GM18520 (cell line): ENCODE data around the gene VARS2.
"Not testable (repeated sequence)": the region's sequence is repeated elsewhere in the genome, so short reads cannot be mapped to it uniquely, and the experiment has no call there.

Experiments
- ATAC-seq: cut with Tn5 transposase; IDR thresholded peaks from one replicate; pipeline ENCODE4 v1.9.1; 2021; ENCODE audit not compliant: unreplicated experiment

Gene VARS2

DNA sequence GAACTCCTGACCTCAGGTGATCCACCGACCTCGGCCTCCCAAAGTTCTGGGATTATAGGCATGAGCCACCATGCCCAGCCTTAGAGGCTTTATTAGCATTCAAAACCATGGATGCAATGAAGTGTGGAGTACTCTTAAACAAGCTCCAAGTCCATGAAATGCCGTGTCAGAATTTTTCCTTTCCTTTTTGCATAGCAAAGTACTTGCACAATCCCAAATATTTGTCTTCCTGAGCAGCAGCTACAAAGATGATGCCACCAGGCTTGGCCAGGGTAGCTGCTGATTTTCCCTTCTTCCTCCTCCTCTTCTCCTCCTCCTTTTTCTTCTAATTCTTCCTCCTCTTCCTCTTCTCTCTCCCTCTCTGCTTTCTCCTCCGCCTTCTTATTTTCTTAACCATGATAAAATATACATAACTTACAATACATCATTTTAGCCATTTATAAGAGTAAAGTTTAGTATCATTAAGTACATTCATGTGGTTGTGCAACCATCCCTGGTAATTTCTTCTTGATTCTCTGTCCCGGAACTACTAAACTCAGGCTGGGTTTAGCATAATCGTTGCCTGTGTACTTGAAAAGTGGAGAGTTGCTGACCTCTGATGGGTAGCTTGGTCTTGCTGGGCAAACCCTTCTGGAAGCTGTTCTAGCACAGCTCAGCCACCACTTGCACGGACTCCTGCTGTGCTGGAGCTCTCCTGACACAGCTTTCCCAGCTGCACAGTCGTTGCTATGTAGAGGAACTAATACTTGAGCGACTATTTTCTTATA lies 47.1 kb downstream of the VARS2 start:
- ATAC-seq, result no peak

DNA sequence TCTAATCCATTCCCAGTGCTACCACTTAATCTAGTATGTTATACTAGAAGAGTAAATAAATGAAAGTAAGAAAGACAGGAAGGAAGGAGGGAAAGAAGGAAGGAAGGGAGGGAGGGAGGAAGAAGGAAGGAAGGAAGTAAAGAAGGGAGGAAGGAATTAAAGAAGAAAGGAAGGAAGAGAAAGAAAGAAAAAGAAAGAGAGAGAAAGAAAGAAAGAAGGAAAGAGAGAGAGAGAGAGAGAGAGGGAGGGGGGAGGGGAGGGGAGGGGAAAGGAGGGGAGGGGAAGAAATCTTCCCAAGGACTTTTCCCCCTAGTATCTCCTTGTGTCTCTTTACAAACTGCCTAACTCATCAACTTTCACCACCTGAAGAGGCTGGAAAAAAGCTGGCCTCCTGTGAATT lies 48.7 kb downstream of the VARS2 start:
- no peak for ATAC-seq

DNA sequence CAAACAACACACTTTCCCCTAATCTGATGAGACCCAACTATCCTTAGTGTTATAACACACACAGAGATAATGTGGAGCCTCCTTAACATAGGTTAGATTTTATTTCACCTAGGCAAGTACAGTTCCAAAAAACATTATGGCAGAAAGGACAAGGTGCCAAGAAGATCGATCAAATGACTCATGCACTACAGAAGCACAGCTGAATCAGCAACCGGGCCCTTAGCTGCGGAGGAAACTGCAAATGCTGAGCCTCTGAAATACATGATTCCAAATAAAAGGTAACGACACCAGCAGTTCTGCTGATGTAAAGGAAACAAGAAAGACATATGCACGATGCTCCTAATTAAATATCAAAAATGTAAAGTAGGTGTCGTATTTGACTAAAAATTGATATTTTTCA lies 49.6 kb downstream of the VARS2 start:
- ATAC-seq, result no peak

DNA sequence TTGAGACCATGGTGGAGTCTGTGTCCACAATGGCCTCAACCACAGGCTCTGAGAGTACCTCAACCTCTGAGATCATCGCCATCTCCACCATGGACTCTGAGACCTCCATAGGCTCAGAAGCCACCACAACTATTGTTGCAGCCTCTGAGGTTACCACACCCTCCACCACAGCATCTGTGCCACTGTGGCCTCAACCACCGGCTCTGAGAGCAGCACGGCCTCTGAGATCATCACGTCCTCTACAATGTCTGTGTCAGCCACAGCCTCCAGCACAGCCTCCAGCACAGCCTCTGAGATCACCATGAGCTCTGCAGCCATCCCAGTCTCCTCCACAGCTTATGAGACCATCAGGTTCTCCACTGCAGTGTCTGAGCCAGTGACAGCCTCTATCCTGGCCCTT lies 50.0 kb downstream of the VARS2 start:
- ATAC-seq, result no peak

DNA sequence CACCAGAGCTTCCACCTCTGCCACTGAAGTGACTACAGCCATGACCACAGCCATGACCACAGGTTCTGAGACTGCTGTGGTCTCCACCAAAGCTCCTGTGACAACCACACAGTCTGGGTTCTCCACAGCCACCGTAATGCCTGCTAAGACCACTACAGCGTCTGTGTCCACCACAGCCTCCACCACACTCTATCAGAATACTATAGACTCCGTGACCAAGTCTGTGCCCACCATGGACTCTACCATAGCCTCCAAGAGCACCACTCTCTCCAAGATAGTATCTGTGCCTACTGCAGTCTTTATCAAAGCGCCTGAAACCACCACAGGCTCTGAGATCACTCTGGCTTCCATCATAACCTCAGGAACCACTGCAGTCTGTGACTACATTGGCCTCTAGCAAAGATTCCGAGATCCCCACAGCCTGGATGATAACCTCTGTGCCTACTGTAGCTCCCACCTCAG lies 51.1 kb downstream of the VARS2 start:
- ATAC-seq, result no peak

DNA sequence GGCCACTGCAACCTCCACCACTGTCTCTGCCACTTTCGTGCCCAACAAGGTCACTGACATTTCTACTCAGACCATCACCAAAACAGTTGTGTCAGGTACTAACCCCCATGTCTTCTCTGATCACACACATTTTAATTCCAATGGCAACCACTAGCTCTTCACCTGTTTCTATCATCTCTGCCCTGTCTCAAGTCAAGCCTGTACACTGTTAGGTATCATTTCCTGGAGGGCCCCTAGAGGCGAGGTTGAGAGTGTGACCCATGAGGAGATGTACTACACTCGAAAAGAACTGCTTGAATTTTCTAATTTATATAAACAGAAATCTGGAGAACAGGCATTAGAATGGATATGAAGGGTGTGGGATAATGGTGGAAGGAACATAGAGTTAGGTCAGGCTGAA lies 52.1 kb downstream of the VARS2 start:
- no peak for ATAC-seq

DNA sequence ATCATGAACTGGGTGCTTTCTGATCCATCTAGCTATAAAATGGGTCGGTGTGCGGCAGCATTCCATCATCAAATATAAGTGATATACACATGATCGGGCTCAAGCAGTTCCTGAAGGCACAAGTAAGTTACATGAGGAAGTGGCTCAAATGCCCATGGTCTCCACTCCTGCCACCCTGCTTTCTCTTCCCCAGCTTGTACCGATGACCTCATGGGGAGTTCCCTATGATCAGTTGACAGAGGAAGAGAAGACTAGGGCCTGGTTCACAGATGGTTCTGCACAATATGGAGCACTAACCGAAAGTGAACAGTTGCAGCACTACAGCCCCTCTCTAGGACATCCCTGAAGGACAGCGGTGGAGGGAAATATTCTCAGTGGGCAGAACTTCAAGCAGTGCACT lies 55.1 kb downstream of the VARS2 start:
- not testable (repeated sequence) for ATAC-seq

DNA sequence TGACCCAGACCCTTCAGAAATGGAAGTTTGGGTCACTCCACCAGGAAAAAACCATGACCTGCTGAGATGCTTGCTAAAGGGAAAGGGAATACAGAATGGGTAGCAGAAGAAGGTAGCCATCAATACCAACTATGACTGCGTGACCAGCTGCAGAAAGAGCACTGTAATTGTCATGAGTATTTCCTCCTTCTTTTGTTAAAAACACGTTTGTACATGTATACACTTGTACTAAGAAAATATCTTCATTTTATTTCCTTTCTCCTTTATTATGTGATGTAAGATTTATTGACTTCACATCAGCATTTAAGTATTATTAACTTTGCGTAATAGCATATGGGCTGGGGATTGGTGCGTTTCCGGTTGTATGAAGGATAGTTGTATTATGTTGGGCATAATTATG lies 56.9 kb downstream of the VARS2 start:
- no peak for ATAC-seq

DNA sequence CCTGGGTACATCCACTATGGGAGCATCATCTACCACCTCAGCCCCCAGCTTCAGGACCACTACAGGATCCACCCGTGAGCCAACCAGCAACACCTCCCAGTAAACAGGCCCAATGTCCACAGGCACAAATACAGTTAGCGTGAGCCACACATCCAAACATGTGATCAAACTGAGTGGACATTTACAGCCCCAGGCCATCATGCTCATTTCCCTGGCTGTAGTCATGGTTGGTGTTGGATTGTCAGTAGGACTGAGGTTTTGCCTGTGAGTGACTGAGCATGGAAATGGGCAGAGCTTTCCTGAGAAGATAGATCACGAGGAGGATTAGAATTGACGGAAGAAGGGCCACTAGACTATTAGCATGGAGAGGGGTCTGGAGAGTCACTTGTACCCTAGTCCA lies 58.8 kb downstream of the VARS2 start:
- no peak for ATAC-seq

DNA sequence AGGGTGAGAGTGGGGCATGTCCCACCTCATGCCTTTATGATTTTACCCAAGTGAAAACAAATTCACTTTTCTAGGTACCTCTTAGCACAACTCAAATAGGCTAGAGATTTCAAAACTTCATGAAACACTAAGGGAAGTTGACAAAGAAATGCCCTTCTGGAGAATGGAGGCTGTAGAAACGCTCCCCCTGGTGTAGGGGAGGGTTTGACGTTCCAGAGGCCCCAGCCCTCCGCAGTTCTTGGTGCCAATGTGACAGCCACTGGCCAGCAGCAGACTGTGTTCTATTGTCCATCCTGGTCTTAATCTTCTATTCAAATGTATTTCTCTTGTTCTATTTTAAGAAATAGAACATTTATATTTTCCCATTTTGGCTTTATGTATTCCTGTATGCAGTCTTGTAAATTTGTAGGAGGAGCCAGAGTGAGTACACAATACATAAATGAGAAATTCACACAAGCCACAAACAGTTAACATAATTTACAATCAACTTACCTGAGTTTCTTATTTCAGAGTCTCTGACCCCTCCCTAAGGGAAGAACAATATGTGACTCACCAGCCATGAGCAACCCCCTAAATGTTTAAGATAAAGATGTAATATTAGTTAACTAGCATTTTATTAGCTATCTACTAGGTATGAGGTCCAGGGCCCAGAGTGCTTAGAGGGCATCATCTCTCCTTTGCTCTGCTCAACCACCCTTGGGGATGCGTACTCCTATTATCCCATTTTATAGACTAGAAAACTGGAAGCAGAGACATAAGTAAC lies 60.6 kb downstream of the VARS2 start:
- no peak for ATAC-seq
